GM13976 (cell line): Measurements from ENCODE around the gene TNFSF13.
"Not testable (repeated sequence)": the region's sequence is repeated elsewhere in the genome, so short reads cannot be mapped to it uniquely, and the experiment has no call there.

Experiments used
- DNase-seq: peaks from one replicate; pipeline ENCODE4 v3.0.0; 2012; ENCODE audit warnings: low spot score
- CTCF ChIP-seq: IDR thresholded peaks from 2 replicates; pipeline ENCODE4 v1.5.1; 2012; ENCODE audit warnings: borderline replicate concordance, mild to moderate bottlenecking; ENCODE audit not compliant: insufficient read depth; ENCODE audit errors: extremely low read depth, missing control alignments, control extremely low read depth
- in situ Hi-C: fragments of 300-500 bp; cut with MboI; formaldehyde crosslinking; loops from one replicate; pipeline ENCODE4 v1.12.0; 2022; ENCODE audit warnings: low sequenced_read_pairs, mixed read lengths, inconsistent platforms; ENCODE audit not compliant: unreplicated experiment

TNFSF13 gene

GRCh38 chr17:7590743-7591142 is 32.2 kb downstream of the TNFSF13 start:
- in situ Hi-C loops = no loop called here
- no peak for TF ChIP-seq CTCF
- no peak for DNase-seq

GRCh38 chr17:7591596-7591995 is 33.0 kb downstream of the TNFSF13 start:
- DNase-seq = no peak
- in situ Hi-C loops = no loop called here
- TF ChIP-seq CTCF = no peak

GRCh38 chr17:7592422-7593021 is 34.0 kb downstream of the TNFSF13 start:
- no peak for TF ChIP-seq CTCF
- in situ Hi-C loops = no loop called here
- DNase-seq = no peak

- in situ Hi-C loops = no loop called here
- TF ChIP-seq CTCF = no peak
- no peak for DNase-seq
Observed at GRCh38 chr17:7593296-7593695, 34.7 kb downstream of the TNFSF13 start.

GRCh38 chr17:7597561-7597960 is 39.0 kb downstream of the TNFSF13 start:
- in situ Hi-C loops, DNase-seq: not testable (repeated sequence)

GRCh38 chr17:7606280-7606679 is 47.7 kb downstream of the TNFSF13 start:
- in situ Hi-C loops = no loop called here

GRCh38 chr17:7610641-7611040 is 52.1 kb downstream of the TNFSF13 start:
- no peak for TF ChIP-seq CTCF
- no peak for DNase-seq

More at GRCh38 chr17:7606280-7606679, 47.7 kb downstream of the TNFSF13 start:
- no peak for TF ChIP-seq CTCF
- DNase-seq = no peak

More at GRCh38 chr17:7610641-7611040, 52.1 kb downstream of the TNFSF13 start:
- in situ Hi-C loops = no loop called here
